SK-N-SH treated with all-trans-retinoic acid at 6 μM for 48 hours (cell line): ENCODE measurements around the gene XPR1.
"Not testable (repeated sequence)": the region's sequence is repeated elsewhere in the genome, so short reads cannot be mapped to it uniquely, and the experiment has no call there.

ENCODE experiments used
- ARNTL ChIP-seq: fragments of 450-650 bp; formaldehyde crosslinking; IDR thresholded peaks from 2 replicates; pipeline ENCODE4 v1.5.0; 2020; ENCODE audit warnings: low read depth, mild to moderate bottlenecking, moderate library complexity, borderline replicate concordance
- SNAI2 ChIP-seq: fragments of 250-450 bp; sonication (Bioruptor Pico); IDR thresholded peaks from 2 replicates; pipeline ENCODE4 v1.5.0; 2020; ENCODE audit warnings: mild to moderate bottlenecking, moderate library complexity
- ZNF565 ChIP-seq: fragments of 450-650 bp; formaldehyde crosslinking; conservative IDR thresholded peaks from 2 replicates; pipeline ENCODE4 v1.5.0; 2020; ENCODE audit warnings: low read depth, mild to moderate bottlenecking, moderate library complexity
- ZNF70 ChIP-seq: fragments of 450-650 bp; formaldehyde crosslinking; IDR thresholded peaks from 2 replicates; pipeline ENCODE4 v1.5.0; 2020; ENCODE audit warnings: mild to moderate bottlenecking, moderate library complexity
- TF ChIP-seq, protein P1 (sequence below): fragments of 250-450 bp; sonication (Bioruptor Pico); IDR thresholded peaks from 2 replicates; pipeline ENCODE4 v1.5.1; 2020; ENCODE audit warnings: low read depth, mild to moderate bottlenecking, moderate library complexity

GRCh38 chr1:180726024-180726423 lies 94.2 kb downstream of the XPR1 start:
- TF ChIP-seq ZNF70 (CRISPR knock-in tag); ZNF565; ARNTL (CRISPR knock-in tag); SNAI2: not testable (repeated sequence)
- TF ChIP-seq, protein P1, sequence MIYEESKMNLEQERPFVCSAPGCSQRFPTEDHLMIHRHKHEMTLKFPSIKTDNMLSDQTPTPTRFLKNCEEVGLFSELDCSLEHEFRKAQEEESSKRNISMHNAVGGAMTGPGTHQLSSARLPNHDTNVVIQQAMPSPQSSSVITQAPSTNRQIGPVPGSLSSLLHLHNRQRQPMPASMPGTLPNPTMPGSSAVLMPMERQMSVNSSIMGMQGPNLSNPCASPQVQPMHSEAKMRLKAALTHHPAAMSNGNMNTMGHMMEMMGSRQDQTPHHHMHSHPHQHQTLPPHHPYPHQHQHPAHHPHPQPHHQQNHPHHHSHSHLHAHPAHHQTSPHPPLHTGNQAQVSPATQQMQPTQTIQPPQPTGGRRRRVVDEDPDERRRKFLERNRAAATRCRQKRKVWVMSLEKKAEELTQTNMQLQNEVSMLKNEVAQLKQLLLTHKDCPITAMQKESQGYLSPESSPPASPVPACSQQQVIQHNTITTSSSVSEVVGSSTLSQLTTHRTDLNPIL (CRISPR knock-in tag), result not testable (repeated sequence)
